AG09309 (cell line): Measurements from ENCODE around the gene TLNRD1.

Source experiments
- DNase-seq: peaks from one replicate; pipeline ENCODE4 v3.0.0-alpha.2; 2010; ENCODE audit warnings: low read depth
- H3K4me3 ChIP-seq: 2 replicates; pipeline ENCODE4 v1.5.1; 2011; ENCODE audit warnings: mild to moderate bottlenecking, low read depth, low read length, moderate library complexity; ENCODE audit not compliant: control insufficient read depth
- TF ChIP-seq, protein P1 (sequence below): IDR thresholded peaks from 2 replicates; pipeline ENCODE4 v1.5.1; 2011; ENCODE audit warnings: mild to moderate bottlenecking, low read depth, low read length, inconsistent platforms; ENCODE audit not compliant: insufficient read depth, control insufficient read depth; ENCODE audit errors: missing control alignments

The TLNRD1 gene

DNA sequence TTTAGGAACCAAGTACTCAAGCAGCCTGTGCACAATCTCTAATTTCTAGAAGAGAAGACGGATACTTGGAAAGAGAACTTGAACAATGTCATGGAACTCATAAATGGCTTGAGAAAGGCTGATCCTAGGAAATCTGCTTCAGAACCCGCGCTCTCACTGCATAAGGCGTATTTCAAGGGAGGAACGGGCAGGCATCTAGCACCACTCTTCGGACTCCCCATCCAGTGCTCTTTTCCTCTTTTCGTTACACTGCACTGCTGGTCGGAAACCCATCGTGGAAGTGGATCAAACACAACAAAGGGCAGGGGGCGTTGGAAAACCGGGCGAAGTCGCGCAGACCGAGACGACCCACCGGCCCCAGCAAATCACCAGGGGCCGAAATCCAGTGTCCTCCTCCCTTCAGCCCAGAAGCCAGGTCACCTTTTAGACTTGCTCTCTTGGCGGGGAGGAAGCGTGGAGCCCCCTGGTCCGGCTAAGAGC, 539 bp upstream of the TLNRD1 start:
- H3K4me3 ChIP-seq: peak overlapping the region; percentile 86
- no peak for DNase-seq
- TF ChIP-seq, protein P1, sequence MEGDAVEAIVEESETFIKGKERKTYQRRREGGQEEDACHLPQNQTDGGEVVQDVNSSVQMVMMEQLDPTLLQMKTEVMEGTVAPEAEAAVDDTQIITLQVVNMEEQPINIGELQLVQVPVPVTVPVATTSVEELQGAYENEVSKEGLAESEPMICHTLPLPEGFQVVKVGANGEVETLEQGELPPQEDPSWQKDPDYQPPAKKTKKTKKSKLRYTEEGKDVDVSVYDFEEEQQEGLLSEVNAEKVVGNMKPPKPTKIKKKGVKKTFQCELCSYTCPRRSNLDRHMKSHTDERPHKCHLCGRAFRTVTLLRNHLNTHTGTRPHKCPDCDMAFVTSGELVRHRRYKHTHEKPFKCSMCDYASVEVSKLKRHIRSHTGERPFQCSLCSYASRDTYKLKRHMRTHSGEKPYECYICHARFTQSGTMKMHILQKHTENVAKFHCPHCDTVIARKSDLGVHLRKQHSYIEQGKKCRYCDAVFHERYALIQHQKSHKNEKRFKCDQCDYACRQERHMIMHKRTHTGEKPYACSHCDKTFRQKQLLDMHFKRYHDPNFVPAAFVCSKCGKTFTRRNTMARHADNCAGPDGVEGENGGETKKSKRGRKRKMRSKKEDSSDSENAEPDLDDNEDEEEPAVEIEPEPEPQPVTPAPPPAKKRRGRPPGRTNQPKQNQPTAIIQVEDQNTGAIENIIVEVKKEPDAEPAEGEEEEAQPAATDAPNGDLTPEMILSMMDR: no peak

DNA sequence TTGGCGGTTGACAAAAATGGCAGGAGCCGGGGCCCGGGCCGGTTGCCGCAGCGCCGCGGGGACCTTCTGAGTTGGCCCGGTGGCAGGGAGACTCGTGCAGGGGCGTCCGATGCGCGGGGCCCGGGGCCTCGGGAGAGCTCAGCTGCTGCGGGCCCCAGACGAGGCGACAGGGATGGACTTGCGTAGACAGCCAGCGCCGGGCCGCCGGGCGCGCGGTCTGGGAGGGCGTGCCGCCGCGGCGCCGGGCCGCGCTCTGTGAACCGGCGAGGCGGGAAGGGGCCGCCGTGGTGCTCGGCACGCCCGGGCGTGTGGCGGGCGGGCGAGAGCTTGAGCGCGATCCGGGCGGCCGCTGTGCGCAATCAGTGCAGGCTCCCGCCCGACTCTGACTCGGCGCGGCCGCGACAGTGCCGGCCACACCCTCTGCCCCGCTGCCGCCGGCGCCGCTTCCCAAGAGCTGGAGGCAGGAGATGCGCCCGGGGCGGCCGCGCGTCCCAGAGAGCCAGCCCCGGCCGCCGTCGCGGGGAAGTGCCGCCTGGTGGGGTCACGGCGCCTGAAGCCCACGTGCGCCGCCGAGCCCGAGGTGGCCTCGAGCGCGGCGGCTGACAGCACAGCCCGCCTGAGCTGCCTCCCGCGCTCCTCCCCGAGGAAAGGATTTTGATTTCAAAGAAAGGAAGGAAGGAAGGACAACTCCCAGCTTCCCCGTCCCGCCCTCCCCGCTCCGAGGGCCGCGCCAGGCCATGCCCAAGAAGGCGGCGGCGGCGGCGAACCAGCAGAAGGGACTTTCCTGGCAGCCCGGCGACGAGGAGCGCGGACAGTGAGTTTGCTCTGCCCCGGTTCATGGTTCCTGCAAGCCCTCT, 657 bp downstream of the TLNRD1 start:
- TF ChIP-seq, protein P1: no peak
- H3K4me3 ChIP-seq: peak overlapping the region; percentile 86
- no peak for DNase-seq

DNA sequence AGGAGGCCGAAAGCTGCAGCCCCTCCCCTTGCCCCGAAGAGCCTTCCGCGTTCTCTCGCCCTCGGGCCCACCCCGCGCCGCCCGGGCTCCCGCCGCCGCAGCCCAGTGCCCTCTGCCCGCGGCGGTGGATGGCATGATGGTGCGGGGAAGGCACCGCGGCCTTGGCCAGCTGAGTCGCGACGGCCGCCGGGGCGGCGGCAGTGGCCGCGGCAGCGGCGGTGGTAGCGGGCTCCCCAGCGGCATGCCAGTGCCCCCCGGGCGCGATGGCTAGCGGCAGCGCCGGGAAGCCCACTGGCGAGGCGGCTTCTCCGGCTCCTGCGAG, 1.2 kb downstream of the TLNRD1 start:
- H3K4me3 ChIP-seq: peak overlapping the region; percentile 86
- TF ChIP-seq, protein P1: no peak
- DNase-seq: no peak

DNA sequence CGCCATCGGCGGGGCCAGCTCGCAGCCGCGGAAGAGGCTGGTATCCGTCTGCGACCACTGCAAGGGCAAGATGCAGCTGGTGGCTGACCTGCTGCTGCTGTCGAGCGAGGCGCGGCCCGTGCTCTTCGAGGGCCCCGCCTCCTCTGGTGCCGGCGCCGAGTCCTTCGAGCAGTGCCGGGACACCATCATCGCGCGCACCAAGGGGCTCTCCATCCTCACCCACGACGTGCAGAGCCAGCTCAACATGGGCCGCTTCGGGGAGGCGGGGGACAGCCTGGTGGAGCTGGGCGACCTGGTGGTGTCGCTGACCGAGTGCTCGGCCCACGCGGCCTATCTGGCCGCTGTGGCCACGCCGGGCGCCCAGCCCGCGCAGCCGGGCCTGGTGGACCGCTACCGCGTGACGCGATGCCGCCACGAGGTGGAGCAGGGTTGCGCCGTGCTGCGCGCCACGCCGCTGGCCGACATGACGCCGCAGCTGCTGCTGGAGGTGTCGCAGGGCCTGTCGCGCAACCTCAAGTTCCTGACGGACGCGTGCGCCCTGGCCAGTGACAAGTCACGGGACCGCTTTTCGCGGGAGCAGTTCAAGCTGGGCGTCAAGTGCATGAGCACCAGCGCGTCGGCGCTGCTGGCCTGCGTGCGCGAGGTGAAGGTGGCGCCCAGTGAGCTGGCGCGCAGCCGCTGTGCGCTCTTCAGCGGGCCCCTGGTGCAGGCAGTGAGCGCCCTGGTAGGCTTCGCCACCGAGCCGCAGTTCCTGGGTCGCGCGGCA, 1.8 kb downstream of the TLNRD1 start:
- TF ChIP-seq, protein P1: no peak
- DNase-seq: no peak
- H3K4me3 ChIP-seq: peak overlapping the region; percentile 86

DNA sequence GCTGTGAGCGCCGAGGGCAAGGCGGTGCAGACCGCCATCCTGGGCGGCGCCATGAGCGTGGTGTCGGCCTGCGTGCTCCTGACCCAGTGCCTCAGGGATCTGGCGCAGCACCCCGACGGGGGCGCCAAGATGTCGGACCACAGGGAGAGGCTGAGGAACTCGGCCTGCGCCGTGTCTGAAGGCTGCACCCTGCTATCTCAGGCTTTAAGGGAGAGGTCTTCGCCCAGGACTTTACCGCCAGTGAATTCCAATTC, 2.3 kb downstream of the TLNRD1 start:
- TF ChIP-seq, protein P1: no peak
- DNase-seq: no peak
- no peak overlapping the region for H3K4me3 ChIP-seq

DNA sequence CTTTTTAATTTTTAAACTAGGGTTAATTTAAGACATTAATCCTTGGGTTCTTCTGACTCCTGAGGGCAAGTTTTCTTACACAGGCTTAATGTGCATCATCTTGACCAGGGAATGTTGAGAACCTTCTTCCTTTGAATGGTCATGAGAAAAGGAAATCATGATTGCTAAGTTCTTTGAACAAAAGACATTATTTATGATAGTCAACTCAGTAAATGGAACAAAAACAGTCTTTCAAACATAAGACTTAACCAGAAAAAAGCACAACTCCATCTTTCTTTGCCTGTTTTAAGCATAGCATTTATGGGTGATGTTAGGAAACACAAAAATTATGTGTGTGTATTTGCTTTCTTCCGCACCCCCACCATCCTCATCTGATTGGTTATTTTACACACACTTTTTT, 5.4 kb downstream of the TLNRD1 start:
- DNase-seq: no peak
- no peak overlapping the region for H3K4me3 ChIP-seq
- TF ChIP-seq, protein P1: no peak
